Vagina (tissue), 2 donors: ENCODE results near the gene TH.

Experiments
- CTCF ChIP-seq, 3 experiments: fragments of 450-650 bp in 2 of 3; fragments of 200-600 bp in 1 of 3; sonication (generic) in 1 of 3; IDR thresholded peaks; one replicate each; pipeline ENCODE4 v1.5.1; 2017 to 2019; ENCODE audit warnings: antibody characterized with exemption in 3 of 3, mild to moderate bottlenecking in 2 of 3, moderate library complexity in 2 of 3
- POLR2A ChIP-seq, 2 donors: fragments of 450-650 bp; IDR thresholded peaks; one replicate each; pipeline ENCODE4 v1.6.1; 2017; ENCODE audit warnings: antibody characterized with exemption in 2 of 2, mild to moderate bottlenecking in 2 of 2, moderate library complexity in 2 of 2
- POLR2AphosphoS5 ChIP-seq, 2 donors: sonication (generic); formaldehyde crosslinking; IDR thresholded peaks; one replicate each; pipeline ENCODE4 v1.9.0; 2017; ENCODE audit warnings: antibody characterized with exemption in 2 of 2, mild to moderate bottlenecking in 2 of 2, low read depth in 1 of 2; ENCODE audit not compliant: insufficient read depth in 1 of 2

- no peak for TF ChIP-seq CTCF (IDR thresholded peaks at IDR 0.05)
- TF ChIP-seq POLR2AphosphoS5 (IDR thresholded peaks at IDR 0.05; ENCODE audit: insufficient read depth in 1 of 2, low read depth in 1 of 2), result no peak
- TF ChIP-seq POLR2A (IDR thresholded peaks at IDR 0.05), result no peak
Measured at GRCh38 chr11:2213384-2213842, 41.8 kb upstream of the TH start.
